CD14-positive monocyte (primary cell): ENCODE data around the gene CYTH1. TPM values are rescaled to one million over a fixed set of nuclear protein-coding genes. Genes with fewer than 3 reads are reported as not detected.
A peak's percentile ranks its signal among the peaks of the same experiment; 100 is the strongest.

Experiments
- DNase-seq, 3 donors: peaks; one replicate each; pipeline ENCODE4 v3.0.0-alpha.2; 2011 to 2022
- H2AFZ ChIP-seq: 2 replicates; pipeline ENCODE4 v1.6.0; 2012; ENCODE audit warnings: mild to moderate bottlenecking, low read depth, low read length, inconsistent platforms; ENCODE audit not compliant: insufficient read depth, poor library complexity, severe bottlenecking
- H3K27ac ChIP-seq, 2 donors: 1 replicate in 1 of 2; 2 replicates in 1 of 2; pipeline ENCODE4 v1.5.1; 2012 to 2013; ENCODE audit warnings: low read length in 2 of 2, control low read depth in 1 of 2, inconsistent platforms in 1 of 2, low read depth in 1 of 2, mild to moderate bottlenecking in 1 of 2
- H3K27me3 ChIP-seq, 2 donors: one replicate each; pipeline versions ENCODE4 v1.6.0 to v1.6.1; 2011 to 2013; ENCODE audit warnings: low read length in 2 of 2; ENCODE audit not compliant: control insufficient read depth in 2 of 2, insufficient read depth in 2 of 2
- H3K36me3 ChIP-seq, 2 donors: replicated peaks in 1 of 2; 1 replicate in 1 of 2; 2 replicates in 1 of 2; pipeline versions ENCODE4 v1.5.1 to v1.6.1; 2012 to 2013; ENCODE audit warnings: low read length in 2 of 2, control low read depth in 1 of 2, inconsistent platforms in 1 of 2, mild to moderate bottlenecking in 1 of 2; ENCODE audit not compliant: insufficient read depth in 2 of 2, control insufficient read depth in 1 of 2
- H3K4me1 ChIP-seq, 2 donors: 1 replicate in 1 of 2; 2 replicates in 1 of 2; pipeline versions ENCODE4 v1.5.1 to v1.6.1; 2012 to 2013; ENCODE audit warnings: low read length in 2 of 2, control low read depth in 1 of 2, inconsistent platforms in 1 of 2, mild to moderate bottlenecking in 1 of 2, moderate library complexity in 1 of 2; ENCODE audit not compliant: insufficient read depth in 2 of 2, control insufficient read depth in 1 of 2
- H3K4me2 ChIP-seq: replicated peaks from 2 replicates; pipeline ENCODE3; 2012; ENCODE audit warnings: low read length, moderate library complexity, mild to moderate bottlenecking; ENCODE audit not compliant: poor library complexity, severe bottlenecking; ENCODE audit errors: extremely low read depth
- H3K4me3 ChIP-seq, 3 experiments: fragments of 200-600 bp in 1 of 3; sonication (generic) in 1 of 3; replicated peaks in 1 of 3; 1 replicate in 2 of 3; 2 replicates in 1 of 3; pipeline ENCODE4 v1.5.1; 2011 to 2013; ENCODE audit warnings: low read length in 3 of 3, mild to moderate bottlenecking in 3 of 3, control low read depth in 2 of 3, low read depth in 2 of 3, inconsistent platforms in 1 of 3, moderate library complexity in 1 of 3
- H3K79me2 ChIP-seq: 2 replicates; pipeline ENCODE4 v1.6.0; 2012; ENCODE audit warnings: mild to moderate bottlenecking, control low read depth, inconsistent platforms, low read length, moderate library complexity; ENCODE audit not compliant: insufficient read depth
- H3K9ac ChIP-seq: 2 replicates; pipeline ENCODE4 v1.6.0; 2017; ENCODE audit warnings: low read length, mild to moderate bottlenecking; ENCODE audit not compliant: insufficient read depth, poor library complexity, severe bottlenecking
- H3K9me3 ChIP-seq, 2 donors: replicated peaks in 1 of 2; 1 replicate in 1 of 2; 2 replicates in 1 of 2; pipeline versions ENCODE4 v1.5.1 to v1.6.1; 2012 to 2013; ENCODE audit warnings: low read length in 2 of 2, control low read depth in 1 of 2; ENCODE audit not compliant: control insufficient read depth in 1 of 2, insufficient read depth in 1 of 2
- H4K20me1 ChIP-seq: 2 replicates; pipeline ENCODE4 v1.6.0; 2012; ENCODE audit warnings: mild to moderate bottlenecking, low read length, control low read depth, moderate library complexity; ENCODE audit not compliant: insufficient read depth
- H3K27ac Mint-ChIP-seq, 7 donors: one replicate each; pipeline ENCODE4 v1.8.0; 2020; ENCODE audit warnings: mild to moderate bottlenecking in 7 of 7, mixed read lengths in 7 of 7, moderate library complexity in 6 of 7, inconsistent platforms in 2 of 7
- H3K27me3 Mint-ChIP-seq, 3 donors: one replicate each; pipeline ENCODE4 v1.8.0; 2021 to 2022; ENCODE audit warnings: low read depth in 3 of 3, mild to moderate bottlenecking in 3 of 3, mixed read lengths in 3 of 3, moderate library complexity in 3 of 3, inconsistent platforms in 1 of 3
- H3K36me3 Mint-ChIP-seq, 2 donors: one replicate each; pipeline ENCODE4 v1.8.0; 2020; ENCODE audit warnings: mixed read lengths in 2 of 2, inconsistent platforms in 1 of 2, mild to moderate bottlenecking in 1 of 2
- H3K4me1 Mint-ChIP-seq: one replicate; pipeline ENCODE4 v1.8.0; 2020; ENCODE audit warnings: mild to moderate bottlenecking, mixed read lengths
- H3K4me3 Mint-ChIP-seq, 2 donors: one replicate each; pipeline ENCODE4 v1.8.0; 2020; ENCODE audit warnings: mild to moderate bottlenecking in 2 of 2, mixed read lengths in 2 of 2, moderate library complexity in 1 of 2
- H3K9me3 Mint-ChIP-seq, 7 donors: one replicate each; pipeline ENCODE4 v1.8.0; 2020 to 2022; ENCODE audit warnings: mixed read lengths in 7 of 7, mild to moderate bottlenecking in 6 of 7, moderate library complexity in 6 of 7, inconsistent platforms in 2 of 7
- WGBS: methylation state at CpG from one replicate; pipeline ENCODE4 v1.1.5; 2013; ENCODE audit warnings: missing lambda C conversion rate; ENCODE audit not compliant: insufficient coverage; 5-methylcytosine and 5-hydroxymethylcytosine counted together
- intact Hi-C, 2 donors: fragments of 100-400 bp; cut with micrococcal nuclease; formaldehyde crosslinking; loops; one replicate each; pipeline versions ENCODE4 v1.15.0 to v1.15.1; 2023
- polyA plus RNA-seq, 3 donors: library from polyadenylated mRNA; depleted of rRNA in 1 of 3; unstranded in 2 of 3; stranded (reverse) in 1 of 3; fragments of 300-500 nt in 2 of 3; fragments of >200 nt in 1 of 3; fragmentation: Illumina TruSeq in 2 of 3; gene quantifications; 1 replicate in 2 of 3; 2 replicates in 1 of 3; pipeline ENCODE4 v1.2.3, GENCODE V29; 2012 to 2021
- TF ChIP-seq, protein P1 (sequence below): fragments of 200-600 bp; IDR thresholded peaks from one replicate; pipeline ENCODE4 v1.8.0; 2022; ENCODE audit warnings: antibody characterized with exemption, mild to moderate bottlenecking

CYTH1 gene
- polyA plus RNA-seq, 3 donors = 68.6 to 211 (median 80.9) TPM

GRCh38 chr17:78784352-78784751 is 2.3 kb upstream of the CYTH1 start:
- Histone ChIP-seq H3K9me3 (no peaks in the 10 kb centered on the region), H3K4me1 (peaks cover 33 to 40% of the 10 kb centered on the region in 2 donors), H4K20me1 (peaks cover 12% of the 10 kb centered on the region), H3K4me2 (no peak overlapping the region), H3K79me2 (peaks cover 35% of the 10 kb centered on the region), H3K4me3 (no peak overlapping the region), H3K36me3 (no peaks in the 10 kb centered on the region), H3K27ac (no peak overlapping the region), H3K9ac (no peak overlapping the region), H3K27me3 (no peaks in the 10 kb centered on the region), H2AFZ (no peak overlapping the region)
- no peaks in the 10 kb centered on the region for H3K9me3 Mint-ChIP-seq
- TF ChIP-seq, protein P1, sequence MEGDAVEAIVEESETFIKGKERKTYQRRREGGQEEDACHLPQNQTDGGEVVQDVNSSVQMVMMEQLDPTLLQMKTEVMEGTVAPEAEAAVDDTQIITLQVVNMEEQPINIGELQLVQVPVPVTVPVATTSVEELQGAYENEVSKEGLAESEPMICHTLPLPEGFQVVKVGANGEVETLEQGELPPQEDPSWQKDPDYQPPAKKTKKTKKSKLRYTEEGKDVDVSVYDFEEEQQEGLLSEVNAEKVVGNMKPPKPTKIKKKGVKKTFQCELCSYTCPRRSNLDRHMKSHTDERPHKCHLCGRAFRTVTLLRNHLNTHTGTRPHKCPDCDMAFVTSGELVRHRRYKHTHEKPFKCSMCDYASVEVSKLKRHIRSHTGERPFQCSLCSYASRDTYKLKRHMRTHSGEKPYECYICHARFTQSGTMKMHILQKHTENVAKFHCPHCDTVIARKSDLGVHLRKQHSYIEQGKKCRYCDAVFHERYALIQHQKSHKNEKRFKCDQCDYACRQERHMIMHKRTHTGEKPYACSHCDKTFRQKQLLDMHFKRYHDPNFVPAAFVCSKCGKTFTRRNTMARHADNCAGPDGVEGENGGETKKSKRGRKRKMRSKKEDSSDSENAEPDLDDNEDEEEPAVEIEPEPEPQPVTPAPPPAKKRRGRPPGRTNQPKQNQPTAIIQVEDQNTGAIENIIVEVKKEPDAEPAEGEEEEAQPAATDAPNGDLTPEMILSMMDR = no peak
- peaks cover 0 to 8% of the 10 kb centered on the region in 2 donors for H3K36me3 Mint-ChIP-seq
- peaks cover 35% of the 10 kb centered on the region for H3K4me1 Mint-ChIP-seq
- H3K27me3 Mint-ChIP-seq = peaks cover 0 to 2% (median 2%) of the 10 kb centered on the region in 3 donors
- WGBS = 100% methylated on average over 2 of the region's 6 CpGs
- peak overlapping the region in 1 of 2 donors; percentile 44 for H3K4me3 Mint-ChIP-seq
- peak overlapping the region in 2 of 7 donors; percentile 24 to 66 for H3K27ac Mint-ChIP-seq
- no peak for DNase-seq
- intact Hi-C loops = loop anchor here in 1 of 2 donors (5.0 kb wide), 1 partner anchor 47 kb away; no protein-coding TSS in a partner anchor

- peak overlapping the region; percentile 20 to 89 (median 66) for H3K27ac Mint-ChIP-seq
- peaks cover 35% of the 10 kb centered on the region for H3K4me1 Mint-ChIP-seq
- H3K9me3 Mint-ChIP-seq = no peaks in the 10 kb centered on the region
- H3K4me3 ChIP-seq = no peak overlapping the region
- peaks cover 37% of the 10 kb centered on the region for H3K79me2 ChIP-seq
- peaks cover 16% of the 10 kb centered on the region for H4K20me1 ChIP-seq
- TF ChIP-seq, protein P1 = no peak
- intact Hi-C loops = loop anchor here (2.0 to 5.0 kb wide), 2 partner anchors 47 kb away; no protein-coding TSS in a partner anchor
- H3K27me3 Mint-ChIP-seq = peaks cover 0 to 2% (median 2%) of the 10 kb centered on the region in 3 donors
- H3K27ac ChIP-seq = peak overlapping the region in 1 of 2 donors; percentile 71
- no peaks in the 10 kb centered on the region for H3K36me3 ChIP-seq
- H2AFZ ChIP-seq = no peak overlapping the region
- no peak overlapping the region for H3K4me2 ChIP-seq
- H3K9me3 ChIP-seq = no peaks in the 10 kb centered on the region
- H3K27me3 ChIP-seq = no peaks in the 10 kb centered on the region
- no peak overlapping the region for H3K9ac ChIP-seq
- 96% methylated on average over 6 of the region's 7 CpGs for WGBS
- H3K4me3 Mint-ChIP-seq = peak overlapping the region in 1 of 2 donors; percentile 44
- H3K36me3 Mint-ChIP-seq = peaks cover 0 to 8% of the 10 kb centered on the region in 2 donors
- DNase-seq = no peak
- peaks cover 31 to 39% of the 10 kb centered on the region in 2 donors for H3K4me1 ChIP-seq
These were observed 1.7 kb upstream of the CYTH1 start for GRCh38 chr17:78783711-78784324.
